Coronary artery (tissue), 2 donors: Measurements from ENCODE around the gene SLC36A1.

Experiments used
- DNase-seq: peaks from one replicate; pipeline ENCODE4 v3.0.0-alpha.2; 2017; ENCODE audit warnings: low spot score
- H3K27ac ChIP-seq, 2 donors: fragments of 200-600 bp; sonication (generic); one replicate each; pipeline ENCODE4 v1.5.1; 2016 to 2019
- H3K4me3 ChIP-seq: fragments of 200-600 bp; sonication (generic); 2 replicates; pipeline ENCODE4 v1.5.1; 2016; ENCODE audit warnings: mild to moderate bottlenecking, moderate library complexity
- TF ChIP-seq, protein P1 (sequence below): fragments of 200-600 bp; sonication (generic); IDR thresholded peaks from one replicate; pipeline ENCODE4 v1.5.1; 2019; ENCODE audit warnings: antibody characterized with exemption

Gene SLC36A1

DNA sequence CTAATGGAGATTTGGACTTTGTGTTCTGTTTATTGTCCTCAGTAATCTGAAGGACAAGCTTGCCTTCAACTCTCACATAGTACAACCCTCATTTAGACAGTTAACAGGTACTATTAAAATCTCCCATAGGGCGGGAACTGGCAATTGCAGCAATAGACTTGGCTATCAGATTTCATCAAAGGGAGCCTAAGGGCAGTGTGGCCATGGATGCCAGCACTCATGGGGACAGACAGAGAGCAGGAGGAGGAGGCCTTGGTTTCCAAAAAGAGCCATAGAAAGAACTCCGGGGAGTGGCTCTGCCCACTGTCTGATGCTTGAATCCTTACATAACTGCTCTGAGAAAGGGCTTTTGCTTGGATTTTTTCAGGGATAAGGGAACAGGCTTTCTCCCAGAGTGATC, 6.8 kb downstream of the SLC36A1 start:
- no peak for DNase-seq
- no peak overlapping the region for H3K27ac ChIP-seq
- H3K4me3 ChIP-seq, result no peak overlapping the region
- TF ChIP-seq, protein P1, sequence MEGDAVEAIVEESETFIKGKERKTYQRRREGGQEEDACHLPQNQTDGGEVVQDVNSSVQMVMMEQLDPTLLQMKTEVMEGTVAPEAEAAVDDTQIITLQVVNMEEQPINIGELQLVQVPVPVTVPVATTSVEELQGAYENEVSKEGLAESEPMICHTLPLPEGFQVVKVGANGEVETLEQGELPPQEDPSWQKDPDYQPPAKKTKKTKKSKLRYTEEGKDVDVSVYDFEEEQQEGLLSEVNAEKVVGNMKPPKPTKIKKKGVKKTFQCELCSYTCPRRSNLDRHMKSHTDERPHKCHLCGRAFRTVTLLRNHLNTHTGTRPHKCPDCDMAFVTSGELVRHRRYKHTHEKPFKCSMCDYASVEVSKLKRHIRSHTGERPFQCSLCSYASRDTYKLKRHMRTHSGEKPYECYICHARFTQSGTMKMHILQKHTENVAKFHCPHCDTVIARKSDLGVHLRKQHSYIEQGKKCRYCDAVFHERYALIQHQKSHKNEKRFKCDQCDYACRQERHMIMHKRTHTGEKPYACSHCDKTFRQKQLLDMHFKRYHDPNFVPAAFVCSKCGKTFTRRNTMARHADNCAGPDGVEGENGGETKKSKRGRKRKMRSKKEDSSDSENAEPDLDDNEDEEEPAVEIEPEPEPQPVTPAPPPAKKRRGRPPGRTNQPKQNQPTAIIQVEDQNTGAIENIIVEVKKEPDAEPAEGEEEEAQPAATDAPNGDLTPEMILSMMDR, result no peak

DNA sequence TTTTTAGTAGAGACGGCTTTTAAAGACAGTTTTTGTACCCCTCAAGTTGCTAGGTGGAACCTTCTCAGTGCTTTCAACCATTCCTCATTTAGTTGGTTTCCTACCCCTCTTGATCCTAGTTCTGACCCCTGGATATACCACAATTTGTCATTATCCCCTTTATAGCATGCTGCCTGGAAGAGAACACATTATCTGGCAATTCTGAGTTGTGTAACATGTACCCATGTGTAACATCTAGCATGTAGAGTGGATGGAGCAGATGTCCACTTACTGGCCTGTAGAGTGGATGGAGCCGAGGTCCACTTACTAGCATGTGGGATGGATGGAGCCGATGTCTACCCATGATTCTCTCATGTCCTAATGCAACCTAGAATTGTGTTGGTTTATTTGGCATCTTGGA, 7.5 kb downstream of the SLC36A1 start:
- Histone ChIP-seq H3K4me3 (no peak overlapping the region), H3K27ac (no peak overlapping the region)
- TF ChIP-seq, protein P1, result no peak
- DNase-seq, result no peak

DNA sequence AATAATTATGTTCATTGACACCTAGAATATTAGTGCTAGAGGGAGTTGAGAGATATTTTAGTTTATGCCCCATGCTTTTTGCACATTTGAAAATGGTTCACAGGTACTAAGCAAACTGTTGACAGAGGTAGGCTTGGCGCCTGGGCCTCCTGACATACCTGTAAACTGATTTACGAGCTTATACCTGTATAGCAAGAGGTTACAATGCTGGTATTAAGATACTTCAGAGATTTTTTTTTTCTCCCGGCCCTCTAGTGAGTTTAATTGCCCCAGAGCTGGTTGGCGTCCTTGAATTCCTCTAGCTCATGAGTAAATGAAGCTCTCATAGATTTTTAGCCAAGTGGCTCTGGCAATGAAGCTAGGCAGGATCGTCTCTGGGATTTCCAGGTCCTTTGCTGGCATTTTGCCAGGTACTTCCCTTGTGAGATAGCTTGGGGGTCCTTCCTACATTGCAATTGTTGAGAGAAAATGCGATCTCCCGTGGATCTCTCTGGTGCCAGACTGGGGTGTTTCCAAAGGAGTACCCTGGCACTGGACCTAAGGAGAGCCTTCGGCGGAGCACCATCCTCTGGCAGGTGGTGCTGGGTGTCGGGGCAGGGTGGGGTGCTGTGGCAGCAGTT, 9.0 kb downstream of the SLC36A1 start:
- TF ChIP-seq, protein P1, result no peak
- Histone ChIP-seq H3K27ac (no peak overlapping the region), H3K4me3 (no peak overlapping the region)
- DNase-seq, result no peak

DNA sequence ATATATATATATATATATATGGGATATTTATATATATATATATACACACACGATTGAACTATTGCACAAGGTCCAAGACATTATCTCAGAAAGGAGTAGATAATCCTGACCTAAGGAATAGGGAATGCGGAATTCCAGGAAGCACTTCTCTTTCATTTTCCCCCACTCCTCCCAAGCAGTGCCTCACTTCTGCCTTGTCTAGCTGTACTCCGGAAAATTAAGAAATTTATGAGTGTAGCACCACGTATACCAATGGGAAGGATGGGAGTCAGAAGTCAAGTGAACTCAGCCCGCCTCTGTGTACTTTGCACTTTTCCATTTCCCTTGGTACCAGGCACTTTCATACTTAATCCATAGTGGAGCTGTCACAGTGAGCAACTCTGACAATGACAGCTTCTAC, 10.9 kb downstream of the SLC36A1 start:
- TF ChIP-seq, protein P1, result no peak
- Histone ChIP-seq H3K27ac (no peak overlapping the region), H3K4me3 (no peak overlapping the region)
- DNase-seq, result no peak

DNA sequence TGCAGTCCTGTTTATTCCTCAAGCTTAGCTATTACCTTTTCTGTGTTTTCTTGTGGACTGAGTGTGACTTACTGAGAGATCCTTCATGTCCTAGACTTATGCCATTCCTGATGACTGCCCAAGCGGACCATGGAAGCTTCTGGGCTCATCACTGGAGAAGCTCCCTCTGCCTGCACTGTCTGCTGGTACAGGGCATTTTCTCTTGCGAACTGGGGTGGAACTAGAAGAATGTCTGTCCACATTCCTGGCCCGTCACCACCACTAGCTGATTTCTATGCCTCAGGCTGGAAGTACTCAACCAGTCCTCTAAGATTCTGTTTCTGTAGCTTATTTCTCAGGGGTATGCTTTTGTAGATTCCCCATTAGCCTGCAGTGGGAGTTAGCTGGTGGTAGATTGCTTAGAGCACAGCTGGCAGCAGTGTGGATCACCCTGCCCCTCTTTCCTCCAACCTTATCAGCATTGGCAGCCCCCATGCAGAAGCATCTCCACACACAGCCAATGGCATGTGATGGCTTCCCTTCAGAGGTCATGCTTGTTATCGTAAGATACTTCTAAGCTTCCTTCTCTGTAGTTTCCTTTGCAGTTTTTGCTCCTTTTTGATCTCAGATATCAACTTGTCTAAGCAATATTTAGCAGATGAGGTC, 12.4 kb downstream of the SLC36A1 start:
- no peak overlapping the region for H3K4me3 ChIP-seq
- no peak overlapping the region for H3K27ac ChIP-seq
- TF ChIP-seq, protein P1, result no peak
- DNase-seq, result no peak

DNA sequence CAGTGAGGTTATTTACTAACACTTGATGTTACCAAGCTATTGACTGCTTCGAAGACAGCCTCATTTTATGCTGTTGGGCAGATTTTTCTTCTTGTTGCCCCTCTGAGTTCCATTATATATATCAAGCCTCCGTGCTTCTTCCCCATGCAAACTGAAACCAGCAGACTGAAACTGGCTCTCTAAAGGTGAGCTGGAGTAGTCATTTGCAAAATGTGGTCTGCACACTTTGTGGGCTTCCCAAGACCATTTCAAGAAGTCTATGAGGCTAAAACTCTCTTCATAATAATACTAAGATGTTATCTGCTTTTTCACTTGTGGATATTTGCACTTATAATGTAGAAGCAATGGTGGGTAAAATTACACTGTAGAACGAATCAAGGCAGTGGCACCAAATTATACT, 13.9 kb downstream of the SLC36A1 start:
- H3K4me3 ChIP-seq, result no peak overlapping the region
- TF ChIP-seq, protein P1, result no peak
- DNase-seq, result no peak
- no peak overlapping the region for H3K27ac ChIP-seq
